NCI-H2227 treated with DMSO at 0.1 percent for 48 hours (cell line): ENCODE results near the gene NGDN.

Experiments
- DNase-seq: peaks from one replicate; lab custom pipeline; 2025; lab: John Stamatoyannopoulos, UW

The NGDN gene

GRCh38 chr14:23469906-23470403 lies 452 bp downstream of the NGDN start:
- no peak for DNase-seq

- no peak for DNase-seq
Measured at GRCh38 chr14:23470947-23471346, 1.4 kb downstream of the NGDN start.

DNA sequence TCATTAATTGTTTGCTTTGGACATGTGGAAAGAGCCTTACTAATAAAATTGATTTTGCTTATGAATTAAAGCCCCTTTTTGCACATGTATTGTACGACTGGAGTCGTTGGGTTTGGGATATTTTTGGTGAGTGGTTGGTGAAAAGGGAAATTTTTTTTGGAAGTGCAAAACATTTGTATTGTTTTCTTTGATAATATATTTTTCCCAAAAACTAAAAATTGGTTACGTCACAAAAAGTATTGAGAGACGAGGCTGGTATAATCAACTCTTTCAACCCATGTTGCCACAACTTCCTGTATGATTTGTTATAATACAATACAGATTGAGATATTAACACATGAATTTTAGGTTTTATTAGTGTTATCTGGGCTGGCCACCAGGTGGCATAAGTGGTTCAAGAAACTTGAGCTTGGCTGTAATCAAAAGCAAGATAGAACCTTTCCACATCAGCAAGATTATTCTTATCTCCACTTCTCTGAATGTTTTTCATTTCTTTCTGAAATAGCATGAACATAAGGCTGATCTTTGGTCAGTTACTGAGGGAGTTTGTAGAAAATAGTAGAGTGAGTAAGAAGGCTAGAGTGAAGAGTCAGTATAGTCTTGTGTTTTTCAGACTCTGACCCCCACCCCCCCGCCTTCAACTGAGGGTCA lies 8.7 kb downstream of the NGDN start:
- DNase-seq, result peak; percentile 75

- DNase-seq, result no peak
Measured at GRCh38 chr14:23481362-23481970, 12.0 kb downstream of the NGDN start.

- DNase-seq, result peak; percentile 64
Measured at GRCh38 chr14:23481979-23482822, 12.7 kb downstream of the NGDN start.

DNA sequence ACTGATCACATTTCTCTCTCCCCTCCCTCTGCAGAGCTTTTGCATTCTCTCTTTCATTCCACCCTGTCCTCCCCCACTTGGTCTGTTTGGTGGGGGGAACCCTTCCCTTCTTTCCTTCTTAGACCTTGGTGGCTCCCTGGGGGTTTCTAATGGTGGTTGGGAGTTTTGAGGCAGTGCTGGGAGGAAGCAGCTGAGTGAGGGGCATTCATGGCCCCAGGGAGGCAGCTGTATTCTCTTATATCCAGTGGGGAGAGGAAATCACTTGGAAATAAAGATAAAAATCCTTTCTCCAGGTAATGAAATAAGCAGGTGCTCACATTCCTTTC lies 13.3 kb downstream of the NGDN start:
- DNase-seq, result no peak

- DNase-seq, result peak; percentile 88
Measured at GRCh38 chr14:23483236-23483854, 13.8 kb downstream of the NGDN start.

- DNase-seq, result no peak
Measured at GRCh38 chr14:23485326-23485725, 15.8 kb downstream of the NGDN start.

DNA sequence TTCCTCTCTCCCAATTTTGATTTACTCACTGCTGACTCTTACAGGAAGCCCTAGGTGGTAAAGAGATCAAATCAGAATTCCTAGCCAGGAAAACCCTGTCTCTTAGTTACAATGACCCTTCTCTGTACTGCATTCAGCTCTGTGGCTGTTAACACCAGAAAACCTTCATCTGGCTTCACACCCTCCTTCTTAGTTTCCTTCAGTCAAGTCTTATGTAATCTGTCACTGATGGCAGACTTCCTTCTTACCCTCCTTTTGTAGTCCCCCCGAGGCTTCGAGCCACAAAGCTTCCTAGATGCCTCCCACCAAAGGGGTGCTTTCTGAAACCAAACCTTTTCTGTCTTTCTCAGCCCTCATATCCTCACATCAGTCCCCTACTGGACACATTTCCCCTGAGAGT lies 16.5 kb downstream of the NGDN start:
- no peak for DNase-seq

GRCh38 chr14:23487216-23487615 lies 17.7 kb downstream of the NGDN start:
- DNase-seq, result no peak

DNA sequence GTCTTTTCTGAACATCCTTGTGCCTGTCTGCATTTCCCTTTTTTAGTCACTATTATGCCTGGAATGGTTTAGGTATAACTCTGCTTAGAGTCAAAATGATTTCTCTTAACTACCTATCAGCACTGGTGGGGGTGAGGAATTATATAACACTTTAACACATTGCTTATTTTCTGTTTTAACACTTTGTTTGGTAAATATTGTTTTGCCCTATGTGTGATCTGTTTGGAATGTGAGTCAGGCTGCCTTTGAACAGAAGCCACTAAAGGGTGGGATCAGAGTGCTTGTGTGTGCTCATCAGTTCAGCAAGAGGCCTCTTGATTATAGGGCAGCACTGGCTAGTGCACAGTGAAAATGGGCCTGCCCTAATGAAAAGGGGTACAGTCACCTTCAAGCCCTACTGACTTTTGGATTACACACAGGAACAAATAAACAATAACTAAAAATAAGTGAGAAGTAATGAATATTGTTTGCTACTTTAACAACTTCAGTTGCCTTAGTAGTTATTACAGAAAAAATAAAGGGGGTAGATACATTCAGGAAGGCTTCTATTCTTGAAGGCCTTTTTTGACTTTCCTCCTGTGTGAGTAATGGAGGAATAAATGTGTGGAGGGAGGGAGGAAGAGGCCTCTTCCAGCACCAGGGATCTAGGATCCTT lies 23.2 kb downstream of the NGDN start:
- DNase-seq, result peak; percentile 32

DNA sequence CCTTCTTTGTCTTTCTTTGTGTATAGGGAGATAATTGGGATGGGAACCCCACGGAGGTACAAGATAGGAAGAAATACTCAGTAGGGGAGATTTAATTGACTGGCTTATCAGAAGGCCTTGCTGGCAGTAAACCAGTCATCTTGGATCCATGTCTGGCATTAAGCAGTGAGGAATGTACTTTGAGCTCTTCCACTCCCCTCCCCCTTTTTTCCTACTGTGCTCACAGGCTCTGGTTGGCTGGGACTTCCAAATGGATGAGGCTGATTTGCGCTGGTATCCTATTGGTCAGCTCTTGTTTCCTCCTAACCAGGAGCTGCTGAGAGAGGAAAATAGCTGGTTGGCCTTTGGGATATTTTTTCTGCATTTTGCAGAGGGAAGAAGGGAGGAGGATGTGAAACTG lies 24.7 kb downstream of the NGDN start:
- peak; percentile 94 for DNase-seq

DNA sequence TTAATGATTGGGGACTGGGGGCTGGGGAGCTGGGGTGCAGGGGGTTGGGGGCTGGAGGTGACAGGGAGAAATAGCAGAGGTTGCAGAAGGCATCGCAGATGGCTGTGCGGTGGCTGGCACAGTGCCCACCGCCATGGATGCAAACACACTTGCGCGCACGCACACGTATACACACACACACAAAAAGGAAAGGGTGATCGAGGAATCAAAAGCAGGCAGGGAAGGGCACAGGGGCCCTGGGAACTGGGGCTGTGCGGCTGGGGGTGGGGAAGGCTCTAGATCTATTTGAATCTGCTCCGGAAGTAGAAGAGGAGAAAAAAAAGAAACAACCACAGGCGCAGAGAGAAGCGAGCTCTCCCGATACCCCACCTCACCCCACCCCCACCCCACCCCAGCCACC lies 42.7 kb downstream of the NGDN start:
- DNase-seq, result peak; percentile 73

- no peak for DNase-seq
Measured at GRCh38 chr14:23513005-23513817, 43.7 kb downstream of the NGDN start.

DNA sequence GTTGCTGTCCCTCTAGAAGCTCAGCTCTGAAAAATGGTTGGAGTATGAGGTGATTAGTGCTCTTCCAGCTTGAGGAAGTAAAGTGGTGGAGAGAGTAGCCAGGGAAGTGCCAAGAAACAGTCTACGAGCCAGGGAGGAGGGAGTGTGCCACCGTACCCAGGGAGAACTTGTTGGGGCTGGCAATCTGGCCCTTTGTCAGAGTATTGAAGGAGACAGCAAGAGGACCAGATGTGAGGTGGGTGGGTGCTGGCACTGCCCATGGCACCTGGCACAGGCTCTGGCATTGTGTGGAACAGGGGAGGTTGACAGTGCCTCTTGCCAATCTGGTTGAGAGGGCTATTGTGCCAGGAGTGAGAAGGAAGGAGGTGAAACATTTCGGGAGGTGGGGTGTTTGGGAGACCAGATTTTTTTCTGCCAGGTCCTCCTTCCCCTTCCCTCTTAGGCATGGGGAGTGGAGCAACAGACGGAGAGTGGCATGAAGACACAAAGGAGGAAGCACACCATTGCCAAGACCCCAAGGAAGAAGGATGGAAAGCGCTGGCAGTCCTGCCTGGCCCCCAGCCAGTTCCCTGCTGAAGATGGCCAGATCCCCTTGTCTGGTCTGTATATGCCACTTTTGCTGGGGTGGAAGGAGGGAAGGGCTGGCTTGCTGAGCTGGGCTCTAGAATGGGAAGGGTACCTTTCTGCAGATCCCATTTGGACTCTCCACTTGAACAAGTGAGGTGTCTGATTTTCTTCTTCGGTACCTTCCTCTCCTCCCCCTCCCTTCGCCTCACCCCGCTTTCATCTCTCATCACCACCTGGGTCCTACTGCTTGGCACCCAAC lies 44.5 kb downstream of the NGDN start:
- no peak for DNase-seq

DNA sequence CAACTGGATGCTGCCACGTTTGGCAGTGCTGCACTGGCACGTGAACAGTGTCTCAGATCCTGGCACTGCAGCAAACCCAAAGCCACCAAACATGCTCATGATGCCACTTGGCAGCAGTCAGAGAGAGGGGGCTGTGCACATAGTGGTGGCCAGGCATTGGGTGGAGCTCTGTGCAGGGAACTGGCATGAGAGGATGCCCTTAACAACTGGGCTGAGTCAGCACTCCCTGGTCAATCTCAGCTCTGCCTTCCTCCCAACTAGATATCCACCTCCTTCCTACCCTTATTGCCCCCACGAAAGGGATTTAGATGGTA lies 45.1 kb downstream of the NGDN start:
- DNase-seq, result no peak

DNA sequence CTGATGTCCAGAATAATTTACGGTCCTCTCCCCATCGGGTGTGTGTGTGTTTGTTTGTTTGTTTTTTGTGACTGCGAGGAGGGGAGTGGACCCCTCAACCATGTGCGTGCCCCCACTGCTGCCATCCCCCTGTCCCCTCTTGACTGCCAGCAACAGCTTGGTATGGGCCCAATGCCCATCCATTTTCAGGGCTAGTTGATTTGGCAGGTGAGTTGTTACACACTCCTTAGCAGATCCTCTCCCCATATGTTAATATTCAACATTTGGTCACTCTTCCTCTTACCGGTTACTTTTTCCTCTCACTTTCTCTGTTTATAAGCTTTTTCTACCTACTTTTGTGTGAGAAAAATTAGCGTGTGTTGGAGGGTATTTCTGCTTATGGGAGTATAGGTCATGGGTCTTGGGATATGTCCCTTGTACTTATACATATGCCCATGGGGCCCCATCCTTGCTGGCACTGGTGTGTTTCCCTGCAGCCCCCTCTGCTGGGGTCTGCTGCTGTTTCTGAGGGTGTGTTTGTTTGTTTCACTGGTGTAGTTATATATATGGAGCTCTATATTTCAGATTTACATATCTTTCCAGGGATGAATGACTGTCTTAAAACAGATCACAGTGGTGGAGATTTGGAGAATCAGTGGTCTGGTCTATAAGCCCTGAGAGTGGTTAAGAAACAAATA lies 48.3 kb downstream of the NGDN start:
- peak; percentile 36 for DNase-seq

- DNase-seq, result no peak
Measured at GRCh38 chr14:23518709-23519108, 49.2 kb downstream of the NGDN start.

DNA sequence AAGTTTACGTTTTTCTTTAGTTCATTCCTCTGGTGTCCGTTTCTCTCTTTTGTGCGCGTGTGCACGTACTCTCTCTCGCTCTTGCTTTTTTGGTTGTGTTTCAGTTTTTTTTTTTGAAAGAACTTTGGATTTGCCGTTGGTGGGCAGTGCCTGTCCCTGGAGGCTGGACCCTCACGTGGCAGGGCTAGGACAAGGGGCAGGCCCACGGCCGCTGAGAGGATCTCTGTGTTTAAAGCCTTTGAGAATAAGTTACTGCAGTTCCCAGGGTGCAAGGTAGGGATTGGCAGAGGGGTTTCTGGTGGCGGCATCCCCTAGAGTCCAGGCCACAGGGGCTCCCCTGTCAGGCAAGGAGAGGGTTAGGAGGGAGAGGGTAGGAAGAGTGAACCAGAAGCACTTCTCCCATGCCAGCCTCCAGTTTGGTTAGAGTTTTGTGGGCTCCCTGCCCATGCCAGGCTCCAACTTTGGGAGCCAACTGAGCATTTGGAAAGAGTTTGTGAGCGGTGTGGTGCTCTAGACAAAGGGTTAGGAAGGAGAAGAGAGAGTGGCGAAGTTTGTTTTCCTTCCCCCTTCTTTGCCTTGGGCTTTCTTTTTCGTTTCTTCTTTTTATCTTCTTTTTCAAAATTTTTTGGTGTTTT lies 51.5 kb downstream of the NGDN start:
- DNase-seq, result no peak
